GM12865 (cell line): ENCODE data around the gene CLTCL1.
"Not testable (repeated sequence)": the region's sequence is repeated elsewhere in the genome, so short reads cannot be mapped to it uniquely, and the experiment has no call there.

Experiments used
- DNase-seq: peaks from one replicate; pipeline ENCODE4 v3.0.0; 2010; ENCODE audit warnings: low read depth
- H3K4me3 ChIP-seq: 2 replicates; pipeline ENCODE4 v1.5.1; 2011; ENCODE audit warnings: mild to moderate bottlenecking, low read depth, low read length, control low read depth
- CTCF ChIP-seq: IDR thresholded peaks from 2 replicates; pipeline ENCODE4 v1.5.1; 2011; ENCODE audit warnings: low read length, control low read depth, low read depth, inconsistent platforms; ENCODE audit not compliant: insufficient read depth; ENCODE audit errors: missing control alignments

Gene CLTCL1

GRCh38 chr22:19203834-19204233, 87.7 kb downstream of the CLTCL1 start:
- no peak for DNase-seq
- H3K4me3 ChIP-seq, result no peak overlapping the region

GRCh38 chr22:19202799-19203186, 88.7 kb downstream of the CLTCL1 start:
- not testable (repeated sequence) for DNase-seq, H3K4me3 ChIP-seq

More at GRCh38 chr22:19203834-19204233, 87.7 kb downstream of the CLTCL1 start:
- TF ChIP-seq CTCF, result no peak

- no peak for TF ChIP-seq CTCF
- no peak overlapping the region for H3K4me3 ChIP-seq
- no peak for DNase-seq
Measured at GRCh38 chr22:19201869-19202798, 89.4 kb downstream of the CLTCL1 start.

GRCh38 chr22:19201130-19201868, 90.2 kb downstream of the CLTCL1 start:
- no peak for TF ChIP-seq CTCF
- DNase-seq, result no peak

GRCh38 chr22:19199479-19199878, 92.0 kb downstream of the CLTCL1 start:
- TF ChIP-seq CTCF, result no peak
- no peak overlapping the region for H3K4me3 ChIP-seq
- no peak for DNase-seq

More at GRCh38 chr22:19201130-19201868, 90.2 kb downstream of the CLTCL1 start:
- no peak overlapping the region for H3K4me3 ChIP-seq

GRCh38 chr22:19197997-19198865, 93.3 kb downstream of the CLTCL1 start:
- no peak overlapping the region for H3K4me3 ChIP-seq
- no peak for TF ChIP-seq CTCF
- no peak for DNase-seq
